ENCODE data around the gene PFKM.

Gene PFKM

GRCh38 chr12:48157889-48158370 lies 38.8 kb downstream of the PFKM start:
- no peak for DNase-seq

DNA sequence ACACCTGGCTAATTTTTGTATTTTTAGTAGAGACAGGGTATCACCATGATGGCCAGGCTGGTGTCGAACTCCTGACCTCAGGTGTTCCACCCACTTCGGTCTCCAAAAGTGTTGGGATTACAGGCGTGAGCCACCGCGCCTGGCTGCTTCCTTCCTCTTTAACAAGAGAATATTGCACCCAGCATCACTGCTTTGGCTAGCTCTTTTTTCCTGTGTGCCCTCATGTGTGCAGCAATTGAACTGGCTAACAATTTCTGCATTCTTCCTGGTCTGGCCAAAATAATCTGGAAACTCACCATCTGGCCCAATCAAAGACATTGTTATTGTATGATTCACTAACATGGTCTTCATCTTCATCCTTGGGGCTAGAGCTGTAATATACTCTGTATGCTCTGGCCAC lies 40.9 kb downstream of the PFKM start:
- no peak for DNase-seq

DNA sequence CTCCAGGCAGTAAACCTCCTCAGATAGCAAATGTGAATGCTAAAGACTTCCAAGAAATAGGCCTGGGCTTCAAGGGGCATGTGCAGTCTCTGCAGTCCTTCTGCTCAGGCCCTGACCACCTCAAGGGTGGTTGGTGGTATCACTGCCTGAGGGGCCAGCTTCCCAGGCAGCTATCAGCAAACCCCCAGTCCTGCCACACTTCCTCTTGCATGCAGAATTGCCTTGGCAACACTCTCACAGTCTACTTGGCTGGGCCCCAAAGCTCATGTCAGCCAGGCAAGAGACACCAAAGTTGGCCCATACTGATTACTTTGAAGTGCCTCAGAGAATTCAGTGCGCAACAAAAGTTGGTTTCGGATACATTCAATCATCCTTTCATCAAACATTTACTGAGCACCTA lies 41.6 kb downstream of the PFKM start:
- no peak for DNase-seq

DNA sequence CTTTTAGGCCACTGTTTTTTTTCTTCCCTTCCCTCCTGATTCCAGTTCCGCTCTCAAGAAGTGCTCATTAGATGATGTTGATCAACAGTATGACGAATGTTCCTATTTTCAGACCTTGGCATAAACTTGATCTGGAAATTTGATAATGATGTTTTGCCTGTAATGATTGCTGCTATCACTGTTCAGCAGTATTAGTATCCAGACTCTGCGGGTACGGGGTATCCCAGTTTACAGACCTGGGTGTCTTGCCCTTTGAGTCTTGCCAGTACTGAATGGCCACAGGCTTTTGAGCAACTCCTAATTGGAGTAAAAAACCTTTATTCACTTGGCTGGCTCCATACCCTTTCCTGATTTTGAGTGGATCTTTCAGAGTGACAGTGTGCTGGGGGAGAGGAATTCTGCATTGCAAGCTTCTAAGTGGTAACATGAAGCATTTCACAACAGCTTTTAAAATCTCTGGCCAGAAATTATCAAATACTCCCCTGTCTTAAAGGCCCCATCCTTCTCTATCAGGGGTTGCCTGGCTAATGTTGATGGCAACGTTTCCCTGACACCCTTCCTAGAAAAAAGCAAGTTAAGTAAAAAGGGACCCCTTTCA lies 44.1 kb downstream of the PFKM start:
- no peak for DNase-seq

GRCh38 chr12:48164451-48164850 lies 45.3 kb downstream of the PFKM start:
- no peak for DNase-seq

DNA sequence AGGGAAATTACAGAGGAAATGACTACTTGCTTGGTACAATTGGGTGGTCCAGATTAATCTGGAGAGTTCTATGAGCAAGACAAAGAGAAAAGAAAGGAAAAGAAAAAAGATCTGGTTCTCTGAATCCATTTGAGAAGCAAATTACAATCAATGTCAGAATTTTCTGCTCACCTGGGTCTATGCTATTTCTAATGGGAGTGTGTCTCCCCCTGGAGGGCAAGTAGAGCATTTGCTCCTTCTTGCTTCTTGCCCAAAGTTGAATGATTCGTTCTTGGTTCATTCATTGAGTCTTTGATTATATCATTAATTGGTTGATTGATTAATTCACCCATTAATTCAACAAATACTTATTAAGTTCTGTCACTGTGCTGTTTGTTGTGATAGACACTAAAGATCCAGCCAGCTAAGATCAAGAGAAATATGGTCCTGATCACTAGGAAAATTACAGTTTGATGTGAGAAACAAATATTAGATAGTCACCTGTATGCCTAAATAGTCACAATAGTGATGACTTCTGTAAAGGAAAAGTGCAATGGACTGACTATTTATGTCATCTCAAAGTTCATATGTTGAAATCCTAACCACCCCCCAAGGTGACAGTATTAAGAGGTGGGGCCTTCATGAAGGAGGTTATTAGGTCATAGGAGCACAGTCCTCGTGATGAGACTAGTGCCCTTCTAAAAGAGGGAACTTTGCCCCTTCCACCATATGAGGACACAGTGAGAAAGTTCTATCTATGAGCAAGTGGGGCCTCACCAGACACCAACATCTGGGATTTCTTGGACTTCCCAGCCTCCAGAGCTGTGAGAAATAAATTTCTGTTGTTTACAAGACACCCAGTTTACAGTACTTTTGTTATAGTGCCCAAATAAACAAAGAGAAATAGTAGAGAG lies 46.2 kb downstream of the PFKM start:
- peak in 1 of 2 experiments; percentile 26 for DNase-seq

- DNase-seq: no peak
Measured at GRCh38 chr12:48169011-48169410, 49.8 kb downstream of the PFKM start.

- no peak for DNase-seq
Measured at GRCh38 chr12:48175613-48176416, 56.7 kb downstream of the PFKM start.

DNA sequence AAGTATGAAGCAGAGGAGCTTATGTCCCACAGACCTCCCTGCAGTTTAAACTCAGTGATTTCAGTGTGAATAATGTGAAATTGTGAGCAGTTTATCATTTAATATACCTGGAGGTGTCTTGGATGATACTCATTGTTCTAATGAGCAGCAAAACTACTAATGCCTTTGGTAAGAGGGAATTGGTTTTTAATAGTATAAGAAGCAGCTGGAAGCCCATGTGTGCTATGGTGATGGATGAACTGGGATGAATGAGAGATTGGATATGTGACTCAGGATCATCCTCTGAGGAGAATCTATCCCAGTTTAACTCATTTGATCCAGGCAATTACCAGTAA lies 57.2 kb downstream of the PFKM start:
- DNase-seq: no peak

GRCh38 chr12:48177982-48178381 lies 58.8 kb downstream of the PFKM start:
- DNase-seq: no peak

- no peak for DNase-seq
Measured at GRCh38 chr12:48179466-48179865, 60.3 kb downstream of the PFKM start.

DNA sequence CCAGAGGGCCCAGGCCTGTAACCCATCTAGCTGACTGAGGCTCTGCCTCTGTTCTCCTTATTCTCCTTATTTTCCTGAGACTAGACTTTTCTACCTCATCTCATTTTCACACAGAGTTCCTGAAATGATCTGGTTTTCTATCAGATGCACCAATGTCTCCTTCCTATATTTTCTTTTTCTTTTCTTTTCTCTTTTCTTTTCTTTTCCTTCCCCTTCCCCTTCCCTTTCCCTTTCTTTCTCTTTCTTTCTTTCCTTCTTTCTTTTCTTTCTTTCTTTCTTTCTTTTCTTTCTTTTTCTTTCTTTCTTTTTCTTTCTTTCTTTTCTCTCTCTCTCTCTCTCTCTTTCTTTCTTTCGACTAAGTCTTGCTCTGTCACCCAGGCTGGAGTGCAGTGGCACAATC lies 61.3 kb downstream of the PFKM start:
- no peak for DNase-seq

DNA sequence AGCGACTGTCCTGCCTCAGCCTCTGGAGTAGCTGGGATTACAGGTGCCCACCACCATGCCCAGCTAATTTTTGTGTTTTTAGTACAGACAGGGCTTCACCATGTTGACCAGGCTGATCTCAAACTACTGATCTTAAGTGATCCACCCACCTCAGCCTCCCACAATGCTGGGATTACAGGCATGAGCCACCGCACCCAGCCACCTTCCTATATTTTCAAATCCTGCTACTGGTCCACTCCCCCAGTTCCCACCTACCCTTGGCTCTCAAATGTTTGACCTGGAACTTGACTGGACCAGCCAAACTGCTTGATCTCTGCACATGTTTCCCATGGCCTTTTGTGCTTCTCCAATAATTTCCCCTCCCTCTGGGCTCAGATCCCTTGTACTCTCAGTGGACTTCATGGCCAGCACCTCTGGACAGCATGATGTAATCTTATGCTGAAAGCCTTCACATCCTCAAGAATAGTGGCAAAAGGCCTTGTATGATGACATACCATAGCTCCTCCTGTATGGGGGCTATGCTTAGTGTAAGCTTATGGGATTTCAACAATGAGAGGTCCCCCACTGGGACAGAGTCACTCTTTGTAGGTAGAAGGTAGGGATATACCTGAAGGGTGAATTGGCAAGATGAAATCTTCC lies 61.8 kb downstream of the PFKM start:
- DNase-seq: no peak

DNA sequence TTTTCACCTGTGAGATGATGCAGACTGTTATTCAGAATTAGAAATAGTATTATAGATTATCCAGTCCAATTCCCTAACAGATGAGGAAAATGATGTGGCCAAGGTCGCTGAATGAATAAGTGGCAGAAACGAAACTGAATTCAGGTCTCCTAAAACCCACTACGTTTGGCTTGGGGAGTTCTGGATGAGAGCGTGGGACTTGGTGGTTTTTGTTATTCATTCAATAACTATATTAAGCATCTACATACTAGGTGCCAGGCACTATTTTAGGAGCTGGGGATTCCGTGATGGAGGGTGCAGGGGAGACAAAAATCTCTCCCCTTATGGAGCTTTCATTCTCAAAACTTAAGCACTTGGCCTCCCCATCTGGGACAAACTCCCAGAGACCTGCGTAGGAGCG lies 63.5 kb downstream of the PFKM start:
- no peak for DNase-seq

DNA sequence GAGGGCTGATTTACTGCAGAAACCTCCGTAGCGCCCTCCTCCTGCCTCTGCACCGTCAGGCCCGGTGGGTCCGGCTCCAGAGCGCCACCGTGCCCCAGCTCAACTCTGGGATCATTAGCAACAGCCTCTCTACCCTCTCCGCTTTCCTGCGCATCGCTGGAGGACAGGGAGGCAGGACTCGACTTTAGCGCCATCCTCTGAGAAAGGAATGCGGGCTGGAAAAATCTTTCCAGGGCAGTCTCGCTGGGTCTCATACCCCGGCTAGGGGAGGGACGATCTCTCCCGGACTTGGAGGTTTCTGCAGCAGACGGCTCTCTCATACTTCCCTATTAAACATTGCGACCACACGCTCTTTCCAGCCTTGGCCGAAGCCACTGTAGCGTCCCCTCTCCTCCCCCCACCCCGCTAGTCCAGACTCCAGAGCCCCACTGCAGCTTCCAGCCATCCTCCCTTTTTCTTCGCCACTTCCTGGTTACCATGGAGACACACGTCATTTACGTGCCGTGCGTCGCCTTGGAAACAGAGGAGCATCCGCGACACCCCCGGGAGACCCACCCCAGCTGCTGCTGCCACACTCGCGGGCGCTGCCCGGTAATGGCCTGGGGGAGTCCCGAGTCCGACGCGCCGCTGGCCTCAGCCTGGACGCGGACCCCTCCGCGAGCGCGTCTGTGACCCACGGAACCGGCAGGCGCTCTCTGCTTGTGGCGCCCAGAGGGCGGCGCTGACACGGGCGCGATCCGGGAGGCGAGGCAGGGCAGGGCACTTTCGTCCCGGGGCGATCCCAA lies 64.1 kb downstream of the PFKM start, which contains the start of gene CCDC184:
Gene CCDC184, plus strand, starts transcription at position 554 of the 785 bp plus-strand sequence. CDS start 479 bp downstream, outside the sequence.
- peak; percentile 55 to 78 for DNase-seq

DNA sequence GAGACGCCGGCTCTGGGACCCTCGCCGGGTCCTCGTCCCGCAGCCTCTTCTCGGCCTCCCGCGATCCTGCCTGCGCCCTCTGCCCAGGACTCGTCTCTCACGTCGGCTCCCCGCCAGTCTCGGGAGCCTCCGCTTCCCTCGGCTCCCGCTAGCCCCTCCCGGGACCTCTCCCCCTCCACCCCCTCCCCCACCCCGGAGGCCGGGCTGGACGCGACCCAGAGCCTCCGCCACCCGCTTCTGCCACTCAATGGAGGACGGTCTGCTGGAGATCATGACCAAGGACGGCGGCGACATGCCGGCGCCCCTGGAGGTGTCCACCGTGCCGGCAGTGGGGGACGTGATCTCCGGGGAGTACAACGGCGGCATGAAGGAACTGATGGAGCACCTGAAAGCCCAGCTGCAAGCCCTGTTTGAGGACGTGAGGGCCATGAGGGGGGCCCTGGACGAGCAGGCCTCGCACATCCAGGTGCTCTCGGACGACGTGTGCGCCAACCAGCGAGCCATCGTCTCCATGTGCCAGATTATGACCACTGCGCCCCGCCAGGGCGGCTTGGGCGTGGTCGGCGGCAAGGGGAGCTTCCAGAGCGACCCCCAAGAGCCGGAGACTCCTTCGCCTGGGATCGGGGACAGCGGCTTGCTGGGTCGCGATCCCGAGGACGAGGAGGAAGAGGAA lies 64.8 kb downstream of the PFKM start:
- DNase-seq: peak in 1 of 2 experiments; percentile 14

- DNase-seq: no peak
Measured at GRCh38 chr12:48184549-48184922, 65.4 kb downstream of the PFKM start.

- no peak for DNase-seq
Measured at GRCh38 chr12:48185181-48185919, 66.2 kb downstream of the PFKM start.

DNA sequence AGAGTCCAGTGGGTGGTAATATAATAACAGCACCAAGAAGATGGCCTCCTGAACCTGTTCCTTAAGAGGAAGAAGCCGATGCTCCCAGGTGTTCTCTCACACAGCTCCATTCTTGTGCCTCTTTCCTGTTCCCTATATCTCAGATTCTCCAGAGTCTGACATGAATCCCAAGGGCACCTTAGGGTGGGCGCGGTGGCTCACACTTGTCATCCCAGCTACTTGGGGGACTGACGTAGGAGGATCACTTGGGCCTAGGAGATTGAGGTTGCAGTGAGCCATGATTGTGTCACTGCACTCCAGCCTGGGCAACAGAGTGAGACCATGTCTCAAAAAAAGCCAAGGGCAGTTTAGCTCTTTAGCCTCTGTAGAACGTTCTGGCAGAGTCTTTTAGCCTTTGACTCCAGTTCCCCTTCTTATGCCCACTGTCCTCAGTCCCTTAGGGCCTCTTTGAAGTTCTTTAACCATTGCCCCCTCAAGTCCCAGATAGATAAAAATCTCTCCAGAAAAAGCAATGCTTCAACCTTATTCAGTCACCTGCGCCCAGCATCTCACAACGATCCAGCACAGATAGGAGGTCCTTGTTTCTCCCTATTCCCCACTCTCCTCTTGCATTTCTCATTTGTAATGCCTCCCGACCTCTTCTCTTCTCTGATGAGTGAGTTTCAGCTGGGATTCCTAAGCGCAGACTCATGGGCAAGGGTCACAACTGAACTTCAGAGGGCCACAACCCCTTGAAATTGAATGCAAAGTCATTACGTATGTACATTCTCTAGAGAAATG lies 68.9 kb downstream of the PFKM start:
- DNase-seq: no peak

All from stimulated activated CD4-positive, alpha-beta T cell treated with anti-CD3 and anti-CD28 coated beads, Interleukin-4, amount 100 ng/mL, for 4 hours (primary cell).